HAP-1 (cell line): Measurements from ENCODE around the gene FGGY.
"Not testable (repeated sequence)": the region's sequence is repeated elsewhere in the genome, so short reads cannot be mapped to it uniquely, and the experiment has no call there.

Experiments
- DNase-seq, 2 experiments: peaks; one replicate each; pipeline ENCODE4 v3.0.0-alpha.2; 2016 to 2020; ENCODE audit warnings: low spot score in 2 of 2
- H3K27me3 ChIP-seq: fragments of 250-450 bp; sonication (Bioruptor Pico); 2 replicates; pipeline ENCODE4 v1.5.1; 2020; ENCODE audit warnings: low read depth, mild to moderate bottlenecking, moderate library complexity
- H3K36me3 ChIP-seq: fragments of 250-450 bp; sonication (Bioruptor Pico); replicated peaks from 2 replicates; pipeline ENCODE4 v1.5.1; 2020; ENCODE audit warnings: mild to moderate bottlenecking
- H3K4me1 ChIP-seq: fragments of 250-450 bp; sonication (Bioruptor Pico); 2 replicates; pipeline ENCODE4 v1.5.1; 2020; ENCODE audit warnings: mild to moderate bottlenecking
- H3K4me3 ChIP-seq: fragments of 250-450 bp; sonication (Bioruptor Pico); 2 replicates; pipeline ENCODE4 v1.5.1; 2020; ENCODE audit warnings: mild to moderate bottlenecking, moderate library complexity
- H3K9me3 ChIP-seq: fragments of 250-450 bp; sonication (Bioruptor Pico); 2 replicates; pipeline ENCODE4 v1.5.1; 2020; ENCODE audit warnings: mild to moderate bottlenecking, moderate library complexity
- in situ Hi-C: fragments of 300-500 bp; cut with MboI; formaldehyde crosslinking; loops from 3 replicates; pipeline ENCODE4 v1.14.3; 2020; ENCODE audit warnings: low sequenced_read_pairs, inconsistent platforms, mixed read lengths

The FGGY gene

DNA sequence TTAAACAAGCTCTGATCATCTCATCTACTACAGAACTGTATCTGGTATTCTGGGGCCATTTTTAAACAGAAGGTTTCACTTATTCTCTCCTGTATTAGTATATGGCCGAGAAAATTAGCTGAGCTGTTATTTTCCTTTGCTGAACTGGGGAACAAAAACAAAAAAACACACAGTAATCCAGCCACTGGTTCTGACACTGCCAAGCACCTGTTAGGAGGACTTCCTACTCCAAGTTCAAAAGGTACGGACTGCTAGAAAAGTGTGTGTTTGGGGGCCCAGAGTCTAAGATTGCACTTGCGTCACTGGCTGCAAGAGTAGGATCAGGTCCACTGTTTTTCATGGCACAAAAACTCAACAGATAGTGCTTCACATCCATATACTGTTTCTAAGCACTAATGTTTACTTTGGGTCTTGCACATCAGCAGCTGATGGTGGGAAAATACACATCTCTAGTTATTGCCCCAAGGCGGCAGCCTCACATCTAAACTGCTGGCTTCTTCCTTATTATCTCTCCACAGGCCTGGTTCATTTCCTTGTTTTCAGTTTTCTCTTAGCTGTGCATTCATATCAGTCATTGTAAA is 226.1 kb downstream of the FGGY start:
- in situ Hi-C loops = no loop called here
- Histone ChIP-seq H3K36me3 (no peaks in the 10 kb centered on the region), H3K4me1 (no peaks in the 10 kb centered on the region), H3K4me3 (no peak overlapping the region), H3K9me3 (no peaks in the 10 kb centered on the region), H3K27me3 (no peaks in the 10 kb centered on the region)
- DNase-seq = no peak

DNA sequence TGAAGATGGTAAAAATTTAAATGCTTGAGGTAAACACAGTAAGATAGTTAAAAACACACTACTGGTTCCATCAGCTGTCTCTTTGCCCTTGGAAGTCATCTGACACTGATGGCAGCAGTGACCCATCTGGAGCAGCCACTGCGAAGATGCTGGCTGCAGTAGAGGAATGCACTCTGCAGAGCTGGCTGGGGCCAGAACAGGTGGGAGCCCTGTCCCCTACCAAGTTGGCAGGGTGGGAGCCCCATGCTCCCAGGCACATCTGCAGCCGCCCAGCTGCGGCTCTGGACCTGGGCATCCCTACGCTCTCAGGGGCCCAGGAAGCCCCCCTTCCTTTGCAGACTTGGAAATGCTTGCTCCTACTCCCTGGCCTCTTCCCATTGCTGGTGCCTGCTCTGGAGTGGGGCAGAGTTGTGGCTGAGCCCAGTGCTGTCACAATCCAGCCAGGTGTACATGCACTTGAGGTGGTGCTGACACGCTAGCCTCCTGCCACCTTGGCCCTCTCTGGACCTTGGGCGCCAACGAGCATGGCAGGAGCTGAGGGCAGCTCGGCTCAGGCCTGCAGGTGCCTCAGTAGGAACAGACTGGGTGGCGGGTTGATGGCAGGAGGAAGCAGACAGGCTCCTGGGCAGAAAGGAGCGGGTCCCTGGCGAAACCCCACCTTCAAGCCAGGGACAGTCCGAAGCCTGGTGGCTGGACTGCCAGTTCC is 227.0 kb downstream of the FGGY start:
- in situ Hi-C loops = no loop called here
- Histone ChIP-seq H3K27me3 (no peaks in the 10 kb centered on the region), H3K4me3 (no peak overlapping the region), H3K4me1 (no peaks in the 10 kb centered on the region), H3K9me3 (no peaks in the 10 kb centered on the region), H3K36me3 (no peaks in the 10 kb centered on the region)
- DNase-seq = no peak

DNA sequence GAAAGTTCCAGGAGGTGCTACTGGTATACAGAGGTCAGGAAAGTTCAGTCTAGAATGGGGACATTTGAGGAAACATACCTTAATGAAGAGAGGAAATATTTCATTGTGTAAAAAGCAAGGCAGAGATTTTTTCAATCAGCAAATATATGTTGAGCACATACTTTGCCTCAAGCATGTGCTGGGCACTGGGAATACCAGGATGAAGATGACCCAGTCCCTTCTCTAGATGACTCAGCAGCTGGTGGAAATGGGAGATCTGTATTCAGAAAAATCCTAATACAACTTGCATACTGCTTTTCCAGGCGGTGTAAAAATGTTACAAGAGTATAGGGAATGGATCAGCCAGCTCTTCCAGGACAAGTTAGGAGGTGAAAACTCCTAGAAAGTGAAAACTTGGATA is 229.3 kb downstream of the FGGY start:
- Histone ChIP-seq H3K27me3 (no peaks in the 10 kb centered on the region), H3K4me3 (no peak overlapping the region), H3K4me1 (no peaks in the 10 kb centered on the region), H3K9me3 (no peaks in the 10 kb centered on the region), H3K36me3 (no peaks in the 10 kb centered on the region)
- in situ Hi-C loops = no loop called here
- DNase-seq = no peak

DNA sequence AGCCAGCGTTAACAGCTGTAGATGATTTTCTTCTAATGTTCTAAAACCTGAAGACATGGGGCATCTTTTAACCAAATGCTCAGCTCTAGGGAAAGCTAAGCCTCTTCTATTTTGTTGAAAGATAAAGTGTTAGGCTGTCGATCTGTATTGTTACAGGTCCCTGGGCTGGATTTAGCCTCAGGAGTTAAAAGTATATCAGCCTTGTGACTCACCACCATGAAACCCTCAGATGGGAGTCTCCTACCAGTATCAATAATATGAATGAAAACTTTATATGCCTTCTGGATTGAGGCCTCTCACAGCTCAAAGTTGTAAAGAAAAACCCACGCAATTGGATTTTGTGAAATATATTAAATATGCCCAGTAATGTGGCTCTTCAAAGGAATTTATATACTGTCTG is 231.6 kb downstream of the FGGY start:
- no peak for DNase-seq

DNA sequence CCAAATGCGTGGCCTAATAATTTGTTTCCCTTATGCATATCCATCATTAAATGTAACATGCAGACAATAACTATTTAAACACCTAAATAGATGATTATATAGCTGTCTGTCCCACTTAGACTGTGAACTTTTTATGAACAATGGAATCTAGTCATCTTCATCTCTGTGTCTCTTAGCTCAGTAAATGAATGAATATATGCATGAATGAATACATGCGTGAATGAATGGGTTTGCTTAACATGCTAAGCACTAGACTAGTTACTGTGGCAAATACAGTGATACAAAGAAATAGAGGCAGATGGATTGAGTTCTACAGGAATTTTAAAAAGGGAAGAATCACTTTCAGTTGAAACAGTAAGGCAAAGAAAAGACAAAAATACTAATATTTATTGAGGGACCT is 232.0 kb downstream of the FGGY start:
- Histone ChIP-seq H3K27me3 (no peaks in the 10 kb centered on the region), H3K4me1 (no peaks in the 10 kb centered on the region), H3K9me3 (no peaks in the 10 kb centered on the region), H3K36me3 (no peaks in the 10 kb centered on the region), H3K4me3 (no peak overlapping the region)
- in situ Hi-C loops = no loop called here
- DNase-seq = no peak

More for the DNA sequence above, 231.6 kb downstream of the FGGY start:
- no peaks in the 10 kb centered on the region for H3K36me3 ChIP-seq
- H3K4me3 ChIP-seq = no peak overlapping the region
- no peaks in the 10 kb centered on the region for H3K4me1 ChIP-seq
- H3K9me3 ChIP-seq = no peaks in the 10 kb centered on the region
- in situ Hi-C loops = no loop called here
- no peaks in the 10 kb centered on the region for H3K27me3 ChIP-seq

DNA sequence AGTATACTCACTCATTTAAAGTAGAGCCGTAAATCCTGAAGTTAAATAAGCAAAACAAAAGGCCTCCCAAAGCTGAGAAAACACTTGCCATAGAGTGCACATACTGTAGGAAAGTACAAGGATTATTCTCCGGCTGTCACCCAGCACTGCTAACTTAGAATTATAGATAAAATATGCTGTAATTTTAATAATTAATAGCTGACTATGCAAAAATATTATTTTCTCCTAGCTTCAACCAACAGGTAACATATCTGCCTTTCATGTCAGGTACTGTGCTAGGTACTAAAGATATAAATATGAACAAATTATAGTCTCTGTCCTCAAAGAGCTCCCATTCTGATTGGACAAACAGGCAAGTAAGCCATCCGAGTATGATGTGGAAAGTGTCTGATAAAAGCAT is 233.2 kb downstream of the FGGY start:
- H3K36me3 ChIP-seq = no peaks in the 10 kb centered on the region
- no peak for DNase-seq
- in situ Hi-C loops = no loop called here
- H3K27me3 ChIP-seq = no peaks in the 10 kb centered on the region
- H3K4me1 ChIP-seq = no peaks in the 10 kb centered on the region
- no peak overlapping the region for H3K4me3 ChIP-seq
- H3K9me3 ChIP-seq = no peaks in the 10 kb centered on the region

DNA sequence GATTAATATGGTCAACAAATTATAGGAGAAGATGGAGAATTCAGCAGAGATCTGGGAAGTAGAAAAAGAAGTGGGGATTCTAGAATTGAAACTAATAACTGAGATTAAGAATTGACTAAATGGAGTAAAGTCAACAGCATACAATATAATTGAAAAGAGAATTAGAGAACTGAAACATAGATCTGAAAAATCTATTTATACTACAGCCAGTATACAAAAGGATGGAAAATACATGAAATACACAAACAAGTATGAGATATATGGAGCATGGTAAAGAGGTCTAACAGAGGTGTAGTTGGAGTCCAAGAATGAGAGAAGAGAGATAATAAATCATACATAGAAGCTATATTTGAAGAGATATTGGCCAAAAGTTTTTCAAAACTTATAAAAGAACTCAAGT is 235.2 kb downstream of the FGGY start:
- no peaks in the 10 kb centered on the region for H3K4me1 ChIP-seq
- no peak for DNase-seq
- no peaks in the 10 kb centered on the region for H3K27me3 ChIP-seq
- H3K9me3 ChIP-seq = no peaks in the 10 kb centered on the region
- in situ Hi-C loops = no loop called here
- no peak overlapping the region for H3K4me3 ChIP-seq
- no peaks in the 10 kb centered on the region for H3K36me3 ChIP-seq

DNA sequence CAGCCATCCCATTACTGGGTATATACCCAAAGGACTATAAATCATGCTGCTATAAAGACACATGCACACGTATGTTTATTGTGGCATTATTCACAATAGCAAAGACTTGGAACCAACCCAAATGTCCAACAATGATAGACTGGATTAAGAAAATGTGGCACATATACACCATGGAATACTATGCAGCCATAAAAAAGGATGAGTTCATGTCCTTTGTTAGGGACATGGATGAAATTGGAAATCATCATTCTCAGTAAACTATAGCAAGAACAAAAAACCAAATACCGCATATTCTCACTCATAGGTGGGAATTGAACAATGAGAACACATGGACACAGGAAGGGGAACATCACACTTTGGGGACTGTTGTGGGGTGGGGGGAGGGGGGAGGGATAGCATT is 241.6 kb downstream of the FGGY start:
- H3K9me3 ChIP-seq, H3K4me1 ChIP-seq, H3K4me3 ChIP-seq, H3K27me3 ChIP-seq, H3K36me3 ChIP-seq, DNase-seq, in situ Hi-C loops: not testable (repeated sequence)

DNA sequence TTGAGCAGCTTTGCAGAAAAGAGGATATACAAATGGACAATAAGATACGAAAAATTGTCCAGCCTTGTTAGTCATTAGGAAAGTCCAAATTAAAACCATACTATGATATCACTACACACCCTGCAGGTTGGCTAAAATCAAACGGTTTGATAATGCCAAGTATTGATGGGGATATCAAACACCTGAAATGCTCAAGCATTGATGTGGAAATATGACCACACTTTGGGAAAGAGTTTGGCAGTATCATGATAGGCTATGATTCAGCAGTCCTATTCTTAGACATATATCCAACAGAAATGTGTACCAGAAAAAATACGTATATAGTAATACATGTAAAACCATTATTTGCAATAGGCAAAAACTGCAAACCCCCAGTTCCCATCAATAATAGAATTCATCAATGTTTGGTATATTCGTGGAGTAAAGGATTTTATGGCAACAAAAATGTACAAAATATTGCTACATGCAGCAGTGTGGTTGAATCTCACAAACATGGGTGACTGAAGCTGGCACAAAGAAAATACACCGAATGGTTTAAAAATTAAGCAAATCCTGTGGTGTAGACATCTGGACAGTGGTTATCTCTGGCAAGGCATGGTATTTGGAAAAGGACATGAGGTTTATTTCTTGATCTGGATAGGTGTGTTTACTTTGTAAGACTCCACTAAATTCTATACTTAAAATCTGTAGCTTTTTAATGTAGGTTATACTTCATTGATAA is 243.2 kb downstream of the FGGY start:
- no peaks in the 10 kb centered on the region for H3K4me1 ChIP-seq
- in situ Hi-C loops = no loop called here
- no peak for DNase-seq
- H3K27me3 ChIP-seq = no peaks in the 10 kb centered on the region
- no peaks in the 10 kb centered on the region for H3K9me3 ChIP-seq
- H3K36me3 ChIP-seq = no peaks in the 10 kb centered on the region
- H3K4me3 ChIP-seq = no peak overlapping the region

DNA sequence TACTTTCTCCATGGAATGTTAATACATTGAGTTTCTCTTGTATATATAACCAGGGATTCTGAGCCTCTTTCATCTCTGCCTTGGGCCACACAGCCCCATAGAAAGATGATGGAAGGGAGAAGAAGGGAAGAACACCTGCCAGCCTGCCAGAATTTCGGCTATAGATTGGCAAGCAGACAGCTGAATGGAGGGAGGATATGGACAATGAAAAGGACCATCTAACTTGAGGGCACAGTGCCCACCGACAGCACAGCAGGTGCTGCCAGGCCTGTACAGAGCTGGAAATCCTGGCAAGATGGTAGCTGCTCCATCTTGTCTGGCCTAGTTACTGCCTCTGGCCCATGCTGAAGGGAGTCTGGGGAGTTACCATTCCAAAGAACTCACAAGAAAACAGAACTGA is 244.3 kb downstream of the FGGY start:
- Histone ChIP-seq H3K4me1 (no peaks in the 10 kb centered on the region), H3K4me3 (no peak overlapping the region), H3K9me3 (no peaks in the 10 kb centered on the region), H3K27me3 (no peaks in the 10 kb centered on the region), H3K36me3 (no peaks in the 10 kb centered on the region)
- in situ Hi-C loops = no loop called here
- no peak for DNase-seq

DNA sequence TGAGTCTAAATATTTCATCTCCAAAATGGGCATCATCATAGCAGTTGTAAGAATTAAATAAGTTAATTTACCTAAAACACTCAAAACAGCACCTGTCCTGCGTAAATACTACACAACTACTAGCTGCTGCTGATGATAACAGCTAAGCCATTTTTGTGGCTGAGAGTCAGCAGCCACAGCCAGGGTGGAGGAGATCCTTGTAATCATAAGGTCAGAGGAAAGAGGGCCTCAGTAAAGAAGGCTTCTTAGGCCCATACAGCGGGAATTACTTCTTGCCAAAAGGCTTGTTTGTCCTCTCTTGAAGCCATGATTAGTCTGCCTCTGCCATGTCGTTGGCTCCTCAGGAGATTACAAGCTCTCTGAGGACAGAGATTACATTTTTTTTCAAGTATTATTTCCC is 245.0 kb downstream of the FGGY start:
- no peaks in the 10 kb centered on the region for H3K36me3 ChIP-seq
- DNase-seq = no peak
- no peak overlapping the region for H3K4me3 ChIP-seq
- no peaks in the 10 kb centered on the region for H3K27me3 ChIP-seq
- H3K4me1 ChIP-seq = no peaks in the 10 kb centered on the region
- no peaks in the 10 kb centered on the region for H3K9me3 ChIP-seq
- in situ Hi-C loops = no loop called here

DNA sequence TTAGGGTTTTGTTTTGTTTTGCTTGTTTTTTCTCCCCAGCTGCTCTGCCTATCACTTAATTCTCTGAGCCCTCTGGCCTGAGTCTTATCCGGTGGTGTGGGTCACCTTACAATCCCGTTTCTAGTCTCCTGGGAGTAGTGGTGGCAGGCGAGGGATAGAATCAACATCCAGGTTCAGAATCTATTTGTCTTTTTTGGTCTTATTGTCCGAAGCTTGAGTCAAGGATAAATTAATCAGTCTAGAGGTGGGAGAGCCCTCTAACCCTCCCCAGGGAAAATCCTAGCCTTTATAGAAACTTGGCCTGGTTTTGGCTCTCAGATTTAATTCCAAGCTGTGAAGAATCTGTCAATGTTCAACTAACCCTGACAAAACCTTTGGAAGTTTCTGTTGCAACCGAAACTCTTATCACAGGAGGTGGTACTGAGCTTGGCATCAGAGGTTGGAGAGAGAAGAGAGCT is 246.3 kb downstream of the FGGY start:
- Histone ChIP-seq H3K9me3 (no peaks in the 10 kb centered on the region), H3K4me3 (no peak overlapping the region)
- in situ Hi-C loops = no loop called here

DNA sequence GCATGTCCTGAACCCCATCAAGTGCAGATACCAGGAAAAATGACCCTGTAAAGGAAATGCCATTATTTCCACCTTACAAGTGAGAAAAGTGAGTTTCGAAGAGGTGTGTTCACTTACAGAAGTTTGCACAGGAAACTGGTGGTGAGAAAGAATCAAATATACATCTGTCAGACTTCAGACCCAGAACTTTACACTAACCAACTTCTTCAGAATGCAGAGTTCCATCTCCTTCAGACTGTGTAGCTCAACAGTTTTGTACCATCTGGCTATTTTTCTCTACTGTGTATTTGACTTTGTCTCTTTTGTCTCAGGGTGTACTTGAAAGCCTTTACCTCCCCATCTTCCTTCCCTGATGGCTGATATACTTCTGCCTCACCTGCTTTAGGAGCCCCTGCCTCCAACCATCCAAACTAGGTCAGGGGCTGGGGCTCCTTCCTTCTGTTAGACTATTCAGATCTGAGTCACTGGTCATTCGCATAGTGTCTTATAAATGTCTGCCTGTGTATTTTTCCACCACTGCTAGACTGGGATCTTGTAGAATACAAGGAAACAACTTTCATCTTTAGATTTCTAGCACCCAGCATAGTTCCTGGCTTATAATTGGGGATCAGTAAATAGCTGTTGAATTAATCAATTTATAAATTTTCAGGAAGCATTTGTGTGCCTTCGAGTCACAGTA is 247.9 kb downstream of the FGGY start:
- Histone ChIP-seq H3K9me3 (no peaks in the 10 kb centered on the region), H3K4me3 (no peak overlapping the region), H3K36me3 (no peaks in the 10 kb centered on the region), H3K27me3 (no peaks in the 10 kb centered on the region), H3K4me1 (no peaks in the 10 kb centered on the region)
- DNase-seq = no peak
- in situ Hi-C loops = no loop called here

More for the DNA sequence above, 246.3 kb downstream of the FGGY start:
- Histone ChIP-seq H3K27me3 (no peaks in the 10 kb centered on the region), H3K36me3 (no peaks in the 10 kb centered on the region), H3K4me1 (no peaks in the 10 kb centered on the region)
- DNase-seq = no peak

DNA sequence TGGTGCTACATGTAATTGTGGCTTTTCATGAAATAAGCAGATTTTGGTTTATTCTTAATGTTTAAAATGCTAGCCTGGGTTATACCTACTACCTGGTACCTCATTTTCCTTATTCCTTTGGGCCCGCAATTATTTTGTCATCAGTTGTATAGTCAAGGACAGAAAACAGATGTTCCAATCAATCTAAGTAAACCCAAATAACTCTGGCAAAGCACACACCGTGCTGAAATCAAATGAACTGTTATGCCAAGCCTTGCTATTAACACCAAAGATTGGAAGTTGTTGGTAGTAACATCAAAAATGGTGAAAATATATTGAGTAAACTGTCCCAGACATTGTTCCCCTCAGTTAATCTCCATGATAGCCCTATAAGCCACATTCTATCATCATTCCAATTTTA is 248.9 kb downstream of the FGGY start:
- Histone ChIP-seq H3K9me3 (no peaks in the 10 kb centered on the region), H3K36me3 (no peaks in the 10 kb centered on the region), H3K4me3 (no peak overlapping the region), H3K4me1 (no peaks in the 10 kb centered on the region), H3K27me3 (no peaks in the 10 kb centered on the region)
- in situ Hi-C loops = no loop called here
- DNase-seq = no peak
